ENCODE results near the gene TMEFF2. TPM values are rescaled to one million over a fixed set of nuclear protein-coding genes. Genes with fewer than 3 reads are reported as not detected.

TMEFF2 gene
- total RNA-seq, 5 donors from 2014 or later (not counting 1 experiment from before 2014, with no cell fraction given): not detected

GRCh38 chr2:192011196-192011595 lies 183.5 kb downstream of the TMEFF2 start:
- Histone ChIP-seq H3K27ac (ENCODE audit: low read length) (no peak overlapping the region), H3K4me1 (ENCODE audit: control insufficient read depth in 1 of 2, extremely low read depth in 1 of 2, insufficient read depth in 2 of 2, low read length in 2 of 2) (no peaks in the 10 kb centered on the region), H3K9me3 (no peaks in the 10 kb centered on the region), H3K4me3 (ENCODE audit: control insufficient read depth in 1 of 2, extremely low read depth in 1 of 2, low read length in 1 of 2) (no peak overlapping the region), H3K27me3 (replicated peaks in 1 of 2; ENCODE audit: control insufficient read depth in 2 of 2, extremely low read depth in 1 of 2, insufficient read depth in 2 of 2, low read length in 1 of 2) (no peaks in the 10 kb centered on the region), H3K36me3 (ENCODE audit: control insufficient read depth in 2 of 2, extremely low read depth in 1 of 2, insufficient read depth in 1 of 2, low read length in 1 of 2) (no peaks in the 10 kb centered on the region)
- WGBS (ENCODE audit: insufficient coverage): 38% methylated on average over 1 of the region's 1 CpG
- ATAC-seq (replicated peaks in 1 of 4) (no peak), DNase-seq (no peak)
- Mint-ChIP-seq H3K27me3 (peaks cover 2 to 5% of the 10 kb centered on the region in 2 donors), H3K36me3 (no peaks in the 10 kb centered on the region), H3K4me1 (no peaks in the 10 kb centered on the region), H3K27ac (no peak overlapping the region), H3K4me3 (no peak overlapping the region), H3K9me3 (no peaks in the 10 kb centered on the region)
- POLR2A ChIA-PET: no interaction called here
- CTCF ChIA-PET: no interaction called here

- no peaks in the 10 kb centered on the region for H3K9me3 ChIP-seq
- ChIA-PET POLR2A (interaction anchor here in 1 of 2 donors (0.7 kb wide), 1 partner anchor 934 kb away, joined by 4 read pairs; no protein-coding TSS in a partner anchor), CTCF (no interaction called here)
- H3K36me3 ChIP-seq (ENCODE audit: control insufficient read depth in 2 of 2, extremely low read depth in 1 of 2, insufficient read depth in 1 of 2, low read length in 1 of 2): no peaks in the 10 kb centered on the region
- no peak overlapping the region for H3K27ac ChIP-seq (ENCODE audit: low read length)
- Mint-ChIP-seq H3K36me3 (no peaks in the 10 kb centered on the region), H3K4me1 (no peaks in the 10 kb centered on the region), H3K27me3 (peaks cover 5% of the 10 kb centered on the region in 2 donors), H3K9me3 (no peaks in the 10 kb centered on the region), H3K4me3 (no peak overlapping the region), H3K27ac (no peak overlapping the region)
- ATAC-seq (replicated peaks in 1 of 4): no peak
- DNase-seq: no peak
- H3K4me1 ChIP-seq (ENCODE audit: control insufficient read depth in 1 of 2, extremely low read depth in 1 of 2, insufficient read depth in 2 of 2, low read length in 2 of 2): no peaks in the 10 kb centered on the region
- H3K4me3 ChIP-seq (ENCODE audit: control insufficient read depth in 1 of 2, extremely low read depth in 1 of 2, low read length in 1 of 2): no peak overlapping the region
- no peaks in the 10 kb centered on the region for H3K27me3 ChIP-seq (replicated peaks in 1 of 2; ENCODE audit: control insufficient read depth in 2 of 2, extremely low read depth in 1 of 2, insufficient read depth in 2 of 2, low read length in 1 of 2)
- 50% methylated on average over 2 of the region's 5 CpGs for WGBS (ENCODE audit: insufficient coverage)
Observed at GRCh38 chr2:192010073-192010472, 184.7 kb downstream of the TMEFF2 start.

GRCh38 chr2:192007581-192008228 lies 187.0 kb downstream of the TMEFF2 start:
- POLR2A ChIA-PET: no interaction called here
- H3K4me3 ChIP-seq (ENCODE audit: control insufficient read depth in 1 of 2, extremely low read depth in 1 of 2, low read length in 1 of 2): no peak overlapping the region
- no peak overlapping the region for H3K27ac ChIP-seq (ENCODE audit: low read length)
- DNase-seq: no peak
- ATAC-seq (replicated peaks in 1 of 4): no peak
- Mint-ChIP-seq H3K27ac (no peak overlapping the region), H3K4me1 (no peaks in the 10 kb centered on the region), H3K4me3 (no peak overlapping the region), H3K36me3 (no peaks in the 10 kb centered on the region), H3K9me3 (no peaks in the 10 kb centered on the region), H3K27me3 (peaks cover 8 to 9% of the 10 kb centered on the region in 2 donors)
- 92% methylated on average over 3 of the region's 5 CpGs for WGBS (ENCODE audit: insufficient coverage)
- no peaks in the 10 kb centered on the region for H3K36me3 ChIP-seq (ENCODE audit: control insufficient read depth in 2 of 2, extremely low read depth in 1 of 2, insufficient read depth in 1 of 2, low read length in 1 of 2)
- no peaks in the 10 kb centered on the region for H3K4me1 ChIP-seq (ENCODE audit: control insufficient read depth in 1 of 2, extremely low read depth in 1 of 2, insufficient read depth in 2 of 2, low read length in 2 of 2)
- H3K9me3 ChIP-seq: no peaks in the 10 kb centered on the region
- CTCF ChIA-PET: no interaction called here
- no peaks in the 10 kb centered on the region for H3K27me3 ChIP-seq (replicated peaks in 1 of 2; ENCODE audit: control insufficient read depth in 2 of 2, extremely low read depth in 1 of 2, insufficient read depth in 2 of 2, low read length in 1 of 2)

GRCh38 chr2:192005211-192005610 lies 189.5 kb downstream of the TMEFF2 start:
- no CpG with 5 or more reads among the region's 3 CpGs for WGBS (ENCODE audit: insufficient coverage)
- CTCF ChIA-PET: interaction anchor here in 1 of 2 donors (0.6 kb wide), 1 partner anchor 58 kb away, joined by 3 read pairs; no protein-coding TSS in a partner anchor
- no peak for ATAC-seq (replicated peaks in 1 of 4)

GRCh38 chr2:192004188-192004963 lies 190.4 kb downstream of the TMEFF2 start:
- Histone ChIP-seq H3K27me3 (replicated peaks in 1 of 2; ENCODE audit: control insufficient read depth in 2 of 2, extremely low read depth in 1 of 2, insufficient read depth in 2 of 2, low read length in 1 of 2) (no peaks in the 10 kb centered on the region), H3K27ac (ENCODE audit: low read length) (no peak overlapping the region), H3K9me3 (no peaks in the 10 kb centered on the region), H3K4me3 (ENCODE audit: control insufficient read depth in 1 of 2, extremely low read depth in 1 of 2, low read length in 1 of 2) (no peak overlapping the region), H3K4me1 (ENCODE audit: control insufficient read depth in 1 of 2, extremely low read depth in 1 of 2, insufficient read depth in 2 of 2, low read length in 2 of 2) (no peaks in the 10 kb centered on the region), H3K36me3 (ENCODE audit: control insufficient read depth in 2 of 2, extremely low read depth in 1 of 2, insufficient read depth in 1 of 2, low read length in 1 of 2) (no peaks in the 10 kb centered on the region)
- no peak for DNase-seq
- Mint-ChIP-seq H3K4me3 (no peak overlapping the region), H3K4me1 (no peaks in the 10 kb centered on the region), H3K27me3 (peaks cover 3 to 14% of the 10 kb centered on the region in 2 donors), H3K9me3 (no peaks in the 10 kb centered on the region), H3K36me3 (no peaks in the 10 kb centered on the region), H3K27ac (no peak overlapping the region)
- ChIA-PET CTCF (no interaction called here), POLR2A (no interaction called here)
- WGBS (ENCODE audit: insufficient coverage): no CpG with 5 or more reads among the region's 5 CpGs
- ATAC-seq (replicated peaks in 1 of 4): no peak

More at GRCh38 chr2:192005211-192005610, 189.5 kb downstream of the TMEFF2 start:
- H3K27me3 ChIP-seq (replicated peaks in 1 of 2; ENCODE audit: control insufficient read depth in 2 of 2, extremely low read depth in 1 of 2, insufficient read depth in 2 of 2, low read length in 1 of 2): no peaks in the 10 kb centered on the region
- H3K27ac ChIP-seq (ENCODE audit: low read length): no peak overlapping the region
- Mint-ChIP-seq H3K36me3 (no peaks in the 10 kb centered on the region), H3K4me1 (no peaks in the 10 kb centered on the region), H3K4me3 (no peak overlapping the region), H3K9me3 (no peaks in the 10 kb centered on the region), H3K27ac (no peak overlapping the region), H3K27me3 (peaks cover 3 to 13% of the 10 kb centered on the region in 2 donors)
- H3K4me1 ChIP-seq (ENCODE audit: control insufficient read depth in 1 of 2, extremely low read depth in 1 of 2, insufficient read depth in 2 of 2, low read length in 2 of 2): no peaks in the 10 kb centered on the region
- no peaks in the 10 kb centered on the region for H3K36me3 ChIP-seq (ENCODE audit: control insufficient read depth in 2 of 2, extremely low read depth in 1 of 2, insufficient read depth in 1 of 2, low read length in 1 of 2)
- H3K4me3 ChIP-seq (ENCODE audit: control insufficient read depth in 1 of 2, extremely low read depth in 1 of 2, low read length in 1 of 2): no peak overlapping the region
- DNase-seq: no peak
- POLR2A ChIA-PET: no interaction called here
- H3K9me3 ChIP-seq: no peaks in the 10 kb centered on the region

GRCh38 chr2:192002418-192002817 lies 192.3 kb downstream of the TMEFF2 start:
- H3K4me1 Mint-ChIP-seq: no peaks in the 10 kb centered on the region
- Histone ChIP-seq H3K4me1 (ENCODE audit: control insufficient read depth in 1 of 2, extremely low read depth in 1 of 2, insufficient read depth in 2 of 2, low read length in 2 of 2) (no peaks in the 10 kb centered on the region), H3K9me3 (no peaks in the 10 kb centered on the region), H3K27ac (ENCODE audit: low read length) (no peak overlapping the region), H3K36me3 (ENCODE audit: control insufficient read depth in 2 of 2, extremely low read depth in 1 of 2, insufficient read depth in 1 of 2, low read length in 1 of 2) (no peaks in the 10 kb centered on the region), H3K27me3 (replicated peaks in 1 of 2; ENCODE audit: control insufficient read depth in 2 of 2, extremely low read depth in 1 of 2, insufficient read depth in 2 of 2, low read length in 1 of 2) (no peaks in the 10 kb centered on the region), H3K4me3 (ENCODE audit: control insufficient read depth in 1 of 2, extremely low read depth in 1 of 2, low read length in 1 of 2) (no peak overlapping the region)
- 75% methylated on average over 2 of the region's 8 CpGs for WGBS (ENCODE audit: insufficient coverage)
- no peak overlapping the region for H3K4me3 Mint-ChIP-seq
- H3K27me3 Mint-ChIP-seq: peaks cover 3 to 13% of the 10 kb centered on the region in 2 donors
- H3K27ac Mint-ChIP-seq: no peak overlapping the region
- no peaks in the 10 kb centered on the region for H3K9me3 Mint-ChIP-seq
- no peak for ATAC-seq (replicated peaks in 1 of 4)
- no peaks in the 10 kb centered on the region for H3K36me3 Mint-ChIP-seq
- ChIA-PET POLR2A (no interaction called here), CTCF (interaction anchor here in 1 of 2 donors (0.7 kb wide), 1 partner anchor 27 kb away, joined by 4 read pairs; no protein-coding TSS in a partner anchor)
- DNase-seq: no peak
